Testis (tissue), 2 donors: ENCODE results near the gene CCHCR1.
"Not testable (repeated sequence)": the region's sequence is repeated elsewhere in the genome, so short reads cannot be mapped to it uniquely, and the experiment has no call there.

Source experiments
- POLR2A ChIP-seq: fragments of 450-650 bp; IDR thresholded peaks from one replicate; pipeline ENCODE4 v1.6.1; 2017; ENCODE audit warnings: antibody characterized with exemption, mild to moderate bottlenecking, moderate library complexity
- TF ChIP-seq, protein P1 (sequence below), 3 experiments: fragments of 450-650 bp in 2 of 3; fragments of 200-600 bp in 1 of 3; sonication (generic) in 1 of 3; IDR thresholded peaks; one replicate each; pipeline ENCODE4 v1.5.1; 2016 to 2019; ENCODE audit warnings: antibody characterized with exemption in 3 of 3, mild to moderate bottlenecking in 2 of 3, moderate library complexity in 1 of 3

DNA sequence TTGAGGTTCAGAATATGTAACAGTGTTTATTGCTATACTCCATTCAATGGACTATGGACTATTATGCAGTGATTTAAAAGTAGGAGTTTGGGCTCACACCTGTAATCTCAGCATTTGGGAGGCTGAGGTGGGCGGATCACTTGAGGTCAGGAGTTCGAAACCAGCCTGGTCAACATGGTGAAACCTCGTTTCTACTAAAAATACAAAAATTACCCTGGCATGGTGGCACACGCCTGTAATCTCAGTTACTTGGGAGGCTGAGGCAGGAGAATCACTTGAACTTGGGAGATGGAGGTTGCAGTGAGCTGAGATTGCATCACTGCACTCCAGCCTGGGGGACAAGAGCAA, 41.5 kb upstream of the CCHCR1 start:
- TF ChIP-seq, protein P1, sequence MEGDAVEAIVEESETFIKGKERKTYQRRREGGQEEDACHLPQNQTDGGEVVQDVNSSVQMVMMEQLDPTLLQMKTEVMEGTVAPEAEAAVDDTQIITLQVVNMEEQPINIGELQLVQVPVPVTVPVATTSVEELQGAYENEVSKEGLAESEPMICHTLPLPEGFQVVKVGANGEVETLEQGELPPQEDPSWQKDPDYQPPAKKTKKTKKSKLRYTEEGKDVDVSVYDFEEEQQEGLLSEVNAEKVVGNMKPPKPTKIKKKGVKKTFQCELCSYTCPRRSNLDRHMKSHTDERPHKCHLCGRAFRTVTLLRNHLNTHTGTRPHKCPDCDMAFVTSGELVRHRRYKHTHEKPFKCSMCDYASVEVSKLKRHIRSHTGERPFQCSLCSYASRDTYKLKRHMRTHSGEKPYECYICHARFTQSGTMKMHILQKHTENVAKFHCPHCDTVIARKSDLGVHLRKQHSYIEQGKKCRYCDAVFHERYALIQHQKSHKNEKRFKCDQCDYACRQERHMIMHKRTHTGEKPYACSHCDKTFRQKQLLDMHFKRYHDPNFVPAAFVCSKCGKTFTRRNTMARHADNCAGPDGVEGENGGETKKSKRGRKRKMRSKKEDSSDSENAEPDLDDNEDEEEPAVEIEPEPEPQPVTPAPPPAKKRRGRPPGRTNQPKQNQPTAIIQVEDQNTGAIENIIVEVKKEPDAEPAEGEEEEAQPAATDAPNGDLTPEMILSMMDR (IDR thresholded peaks at IDR 0.05), result not testable (repeated sequence)
- not testable (repeated sequence) for TF ChIP-seq POLR2A
